Measurements from ENCODE around the gene C11orf16.
"Not testable (repeated sequence)": the region's sequence is repeated elsewhere in the genome, so short reads cannot be mapped to it uniquely, and the experiment has no call there.

C11orf16 gene, protein sequence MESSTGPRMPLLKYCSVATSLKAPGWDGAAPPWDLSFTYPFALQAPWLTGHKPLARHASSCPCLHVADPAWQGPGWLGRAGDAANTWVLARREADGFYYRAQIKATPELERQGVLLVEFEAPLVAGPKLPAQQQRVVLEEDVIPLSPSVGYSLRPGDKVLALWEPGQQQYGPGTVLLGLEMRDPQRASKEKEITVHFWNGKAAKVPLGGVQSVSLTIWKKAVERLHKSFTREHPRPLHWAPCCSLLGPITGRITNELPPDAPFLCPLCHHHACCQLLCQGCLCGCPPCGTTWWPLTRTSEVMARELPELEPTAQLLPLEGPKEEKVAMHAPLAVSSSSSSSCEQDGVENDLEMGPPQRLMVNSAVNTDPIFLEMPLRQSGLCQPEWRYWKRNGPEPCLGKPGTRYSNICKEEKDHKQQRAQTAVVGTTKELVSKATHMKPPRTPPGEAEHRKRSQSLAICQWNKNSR

GRCh38 chr11:8932564-8933180 lies at the start of gene C11orf16:
Gene C11orf16 (minus strand): TSS chr11:8932947. CDS start chr11:8932308, 639 bp downstream.
- DNase-seq: no peak

- DNase-seq: no peak
Observed at GRCh38 chr11:8980485-8980884, 47.7 kb upstream of the C11orf16 start.

GRCh38 chr11:8979365-8979764 lies 46.6 kb upstream of the C11orf16 start:
- DNase-seq: not testable (repeated sequence)

GRCh38 chr11:8973121-8973520 lies 40.4 kb upstream of the C11orf16 start:
- DNase-seq: no peak

DNA sequence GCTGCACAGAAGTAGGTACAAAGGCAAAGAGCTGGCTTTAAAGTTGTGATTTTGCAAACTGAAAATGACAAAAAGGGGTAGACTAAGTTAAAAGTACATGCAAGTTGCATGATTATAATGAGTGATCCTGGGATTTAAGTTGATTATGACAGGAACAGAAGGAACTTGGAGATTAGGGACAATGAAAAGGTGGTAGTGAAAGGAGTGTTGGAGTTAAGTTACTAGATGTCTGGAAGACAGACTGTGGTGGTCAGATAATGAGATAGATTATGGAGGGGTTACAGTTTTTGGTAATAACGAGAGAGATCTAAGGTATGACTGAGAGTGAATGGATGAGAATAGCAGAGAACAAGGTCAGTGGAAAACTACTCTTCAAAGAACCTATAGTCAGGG lies 39.2 kb upstream of the C11orf16 start:
- no peak for DNase-seq

DNA sequence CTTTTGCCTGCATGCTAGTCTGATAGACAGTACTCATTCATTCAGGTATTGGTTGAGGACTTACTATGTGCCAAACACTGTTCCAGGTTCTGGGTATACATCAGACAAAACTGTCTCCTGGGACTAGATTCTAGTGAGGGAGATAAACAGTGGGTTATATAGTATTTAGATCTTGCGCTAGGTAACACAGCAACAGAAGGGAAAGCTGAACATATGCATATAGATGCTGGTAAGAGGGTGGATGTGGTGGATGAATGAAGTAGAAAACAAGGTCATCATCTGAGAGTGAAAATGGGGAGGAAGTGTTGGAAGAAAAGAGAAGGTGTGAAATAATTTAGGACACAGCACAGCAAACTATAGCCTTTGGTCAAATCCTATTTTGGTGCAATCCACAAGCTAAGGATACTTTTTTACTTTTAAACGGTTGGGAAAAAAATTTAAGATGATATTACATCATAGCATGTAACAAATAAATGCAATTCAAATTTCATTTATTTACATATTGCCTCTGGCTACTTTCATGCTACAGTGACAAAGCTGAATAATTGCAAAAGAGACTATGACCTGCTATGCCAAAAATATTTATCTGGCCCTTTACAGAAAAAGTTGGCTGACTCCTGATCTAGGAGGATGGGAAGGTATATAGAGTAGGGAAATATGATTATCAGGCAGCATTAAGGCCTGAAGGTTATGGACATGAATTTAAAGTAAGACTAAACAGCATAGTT lies 38.6 kb upstream of the C11orf16 start:
- no peak for DNase-seq

GRCh38 chr11:8967184-8967583 lies 34.4 kb upstream of the C11orf16 start:
- no peak for DNase-seq

DNA sequence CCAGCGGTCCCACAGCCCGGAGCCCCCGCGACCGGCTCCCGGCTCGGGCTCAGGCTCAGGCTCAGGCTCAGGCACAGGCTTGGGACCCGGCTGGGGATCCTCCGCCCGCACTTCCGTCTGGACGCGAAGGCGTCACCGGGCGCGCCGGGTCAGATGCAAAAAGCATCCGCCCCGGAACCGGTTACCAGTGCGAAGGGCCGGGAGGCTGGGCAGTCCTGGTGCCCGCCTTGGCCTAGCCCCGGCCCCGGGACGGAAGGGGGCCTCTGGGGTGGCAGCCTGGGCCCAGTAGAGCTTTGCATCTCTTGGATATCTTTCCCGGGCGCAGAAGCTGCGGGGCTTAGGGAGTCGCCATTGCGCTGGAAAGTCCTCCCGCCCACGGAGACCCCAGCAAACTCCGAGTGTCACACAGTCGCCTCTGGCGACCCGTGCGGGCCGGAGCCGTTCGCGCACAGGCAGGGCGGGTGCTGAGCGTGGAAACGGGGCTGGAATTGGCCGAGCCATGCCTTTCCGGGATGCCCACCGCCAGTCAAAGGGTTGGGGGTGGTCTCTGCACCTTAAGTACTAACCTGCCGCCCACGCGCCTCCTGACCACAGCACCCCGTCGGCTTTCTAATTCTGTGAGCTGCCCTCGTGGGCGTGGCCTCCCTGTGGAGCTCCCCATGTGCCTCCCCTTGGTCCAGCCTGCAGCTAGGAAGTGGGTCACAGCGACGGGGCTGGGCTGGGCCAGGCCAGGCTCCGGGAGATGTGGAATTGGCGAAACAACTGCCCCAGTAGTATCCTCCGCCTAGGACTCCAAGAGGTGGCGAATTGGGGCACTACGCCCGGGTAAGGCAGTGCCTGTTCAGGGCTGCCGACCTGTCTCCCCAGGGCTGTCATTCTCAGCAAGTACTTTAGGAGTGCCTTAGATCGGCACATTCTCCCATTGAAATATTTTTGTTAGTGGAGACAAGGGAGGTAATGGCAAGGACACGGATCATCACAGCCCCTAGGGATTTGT lies 31.9 kb upstream of the C11orf16 start, which contains the start of gene TMEM9B:
TSS of gene TMEM9B (minus strand) at position 119 of the 997 bp plus-strand sequence. CDS start 129 bp downstream, outside the sequence.
- peak; percentile 50 for DNase-seq

DNA sequence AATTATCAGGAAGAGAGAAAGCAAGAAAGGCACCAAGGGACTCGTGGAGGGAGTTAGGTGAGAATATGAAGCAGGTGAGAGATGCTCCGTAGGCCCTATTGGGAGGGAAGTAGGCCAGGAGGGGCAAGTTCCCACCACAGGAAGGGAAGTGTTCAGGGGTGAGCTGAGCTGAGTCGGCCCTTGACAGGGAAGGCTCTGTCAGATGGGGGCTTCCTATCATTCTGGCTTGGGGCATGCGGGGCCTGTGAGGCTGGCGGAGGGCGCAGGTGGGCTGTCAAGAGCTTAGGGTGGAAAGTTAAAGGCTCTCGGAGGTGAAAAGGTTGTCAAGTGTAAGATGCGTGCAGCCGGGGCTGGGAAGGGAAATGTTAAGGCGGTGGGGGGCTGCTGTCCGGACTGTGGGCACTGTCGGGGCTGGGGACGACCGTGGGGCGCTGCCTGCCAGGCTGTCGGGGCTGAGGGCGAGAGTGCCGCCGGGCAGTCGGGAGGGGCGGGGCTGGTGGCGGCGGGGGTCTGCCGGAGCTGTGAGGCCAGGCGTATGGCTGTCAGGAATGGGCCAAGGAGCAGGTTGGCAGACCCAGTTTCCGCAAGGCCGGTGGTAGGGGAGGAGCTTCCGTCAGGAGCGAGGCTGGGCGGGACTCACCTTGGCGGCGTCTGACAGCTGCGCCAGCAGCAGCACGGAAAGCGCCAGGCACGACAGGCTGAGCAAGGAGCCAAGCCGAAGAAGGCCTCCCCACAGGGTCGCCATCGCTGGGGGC lies 31.0 kb upstream of the C11orf16 start:
- peak; percentile 27 for DNase-seq

DNA sequence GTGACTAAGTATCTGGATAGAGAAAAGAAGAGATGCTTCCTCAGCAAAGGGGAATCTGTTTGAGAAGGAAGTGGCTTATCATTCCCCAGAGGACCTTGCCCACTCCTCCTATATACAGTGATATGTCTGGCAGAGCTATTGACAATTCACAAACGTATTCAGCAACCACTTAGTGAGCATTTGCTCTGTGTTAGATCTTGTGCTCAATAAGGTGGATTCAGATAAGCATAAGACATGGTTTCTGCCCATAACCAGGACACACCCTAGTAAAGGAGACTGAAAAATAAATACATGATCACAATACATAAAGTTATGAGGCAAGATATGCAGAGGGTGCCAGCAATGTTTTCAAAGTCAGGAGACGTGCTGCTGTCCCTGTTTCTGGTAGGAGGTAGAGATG lies 30.1 kb upstream of the C11orf16 start:
- no peak for DNase-seq

DNA sequence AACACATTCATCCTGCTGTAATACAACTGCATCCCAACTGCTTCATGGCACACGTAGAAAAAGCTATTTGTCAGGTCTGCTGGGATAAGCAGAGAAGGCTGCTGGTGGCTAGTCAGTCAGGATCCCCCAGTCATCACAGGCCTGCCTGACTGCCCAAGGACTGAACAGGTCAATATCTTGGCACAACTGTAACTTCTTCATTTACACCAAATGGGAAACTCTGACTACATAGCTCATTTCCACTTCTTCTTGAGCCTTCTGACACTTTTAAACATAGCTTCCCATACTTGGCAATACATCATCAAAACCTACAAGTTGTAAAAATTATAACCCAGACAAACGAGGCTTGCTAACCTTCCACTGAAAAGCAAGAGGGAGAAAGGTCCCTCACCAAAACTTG lies 28.7 kb upstream of the C11orf16 start:
- no peak for DNase-seq

DNA sequence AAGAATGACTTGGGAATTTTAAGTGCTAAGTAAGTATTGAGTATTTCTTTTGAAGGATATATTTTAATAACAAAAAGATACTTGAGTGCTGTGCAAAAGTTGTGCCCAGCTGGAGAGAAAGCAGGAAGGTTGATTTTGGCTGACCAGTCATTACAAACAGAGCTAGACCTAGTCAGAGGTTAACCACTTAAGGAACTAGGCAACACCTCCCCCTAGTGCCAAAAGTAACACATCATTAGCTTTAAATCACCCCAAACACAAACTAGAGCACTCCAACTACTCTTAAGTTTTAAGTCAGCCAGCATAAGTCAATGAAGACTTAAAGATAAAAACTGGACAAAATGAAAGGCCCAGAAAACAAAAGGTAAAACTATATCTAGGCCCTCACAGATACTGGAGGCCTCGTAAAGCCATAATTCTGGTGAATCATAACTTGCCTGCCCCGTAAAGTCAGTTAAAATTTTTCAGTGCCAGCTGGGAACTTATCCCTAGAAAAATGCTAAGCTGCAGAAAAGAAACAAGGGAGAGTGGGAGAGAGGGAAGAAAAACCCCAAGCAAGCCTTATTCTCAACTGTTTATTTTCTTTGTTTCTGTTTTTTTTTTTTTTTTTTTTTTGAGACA lies 26.9 kb upstream of the C11orf16 start:
- no peak for DNase-seq

DNA sequence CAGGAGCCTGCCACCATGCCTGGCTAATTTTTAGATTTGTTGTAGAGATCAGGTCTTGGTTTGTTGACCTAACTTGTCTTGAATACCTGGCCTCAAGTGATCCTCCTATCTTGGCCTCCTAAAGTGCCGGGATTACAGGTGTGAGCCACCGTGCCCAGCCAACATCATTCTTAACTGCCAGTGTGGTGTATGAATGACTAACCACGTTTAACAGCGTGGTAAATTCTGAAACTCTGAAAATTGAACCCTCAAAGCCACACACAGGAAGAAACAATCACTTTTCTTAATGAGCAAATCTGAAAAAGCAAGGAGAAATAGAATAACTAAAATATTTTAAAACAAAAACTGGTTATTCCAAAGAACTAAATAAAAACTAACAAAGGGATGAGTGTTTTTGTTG lies 24.1 kb upstream of the C11orf16 start:
- no peak for DNase-seq

DNA sequence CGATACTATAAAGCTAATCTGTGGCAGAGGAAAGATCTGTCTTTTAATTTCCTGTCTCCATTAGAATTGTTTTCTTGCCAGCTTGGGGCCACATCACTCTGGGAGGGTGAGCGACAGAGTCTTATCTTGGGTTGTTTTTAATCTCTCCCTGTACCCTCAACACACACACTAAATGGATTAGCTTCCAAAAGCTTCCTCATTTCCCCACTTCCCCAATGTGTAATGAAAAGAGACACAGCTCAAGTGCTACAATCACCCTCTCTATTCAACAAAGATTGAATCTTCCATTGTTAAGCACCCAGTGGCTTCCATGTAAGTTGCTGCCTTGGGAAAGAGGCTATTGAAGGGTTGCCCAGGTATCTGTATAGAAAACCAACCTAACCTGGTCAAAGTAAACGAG lies 16.1 kb upstream of the C11orf16 start:
- no peak for DNase-seq

DNA sequence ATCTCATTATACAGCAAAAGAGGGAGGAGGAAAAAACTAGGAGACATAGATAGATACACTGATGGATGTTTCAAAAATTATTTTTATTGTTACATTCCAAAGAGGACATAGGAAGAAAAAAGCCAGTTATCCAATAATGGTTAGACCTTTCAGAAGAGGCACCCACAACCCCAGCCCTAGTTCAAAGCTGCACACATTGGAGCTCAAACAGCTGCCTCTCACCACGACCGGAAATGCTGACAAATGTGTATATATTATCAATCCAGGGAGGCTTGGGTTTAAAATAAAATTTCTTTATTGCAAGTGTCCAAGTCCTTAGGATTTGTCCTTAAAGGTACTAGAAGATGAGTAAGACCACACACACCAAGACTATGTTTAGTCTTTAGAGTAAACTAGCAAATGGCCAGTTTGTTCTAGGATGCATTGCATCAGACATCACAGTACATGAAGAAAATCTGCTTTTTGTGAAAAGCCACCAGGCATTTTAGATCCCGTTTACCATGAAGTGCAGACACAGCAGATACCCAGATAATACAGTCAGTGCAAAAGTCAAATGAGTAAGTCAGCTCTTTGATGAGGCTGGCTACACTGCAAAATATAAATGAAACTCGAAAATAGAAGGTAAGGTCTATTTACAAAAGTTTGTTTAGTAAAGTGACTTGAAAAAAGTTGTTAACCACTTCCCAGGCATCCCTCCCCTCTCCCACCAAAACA lies 14.6 kb upstream of the C11orf16 start:
- DNase-seq: no peak

DNA sequence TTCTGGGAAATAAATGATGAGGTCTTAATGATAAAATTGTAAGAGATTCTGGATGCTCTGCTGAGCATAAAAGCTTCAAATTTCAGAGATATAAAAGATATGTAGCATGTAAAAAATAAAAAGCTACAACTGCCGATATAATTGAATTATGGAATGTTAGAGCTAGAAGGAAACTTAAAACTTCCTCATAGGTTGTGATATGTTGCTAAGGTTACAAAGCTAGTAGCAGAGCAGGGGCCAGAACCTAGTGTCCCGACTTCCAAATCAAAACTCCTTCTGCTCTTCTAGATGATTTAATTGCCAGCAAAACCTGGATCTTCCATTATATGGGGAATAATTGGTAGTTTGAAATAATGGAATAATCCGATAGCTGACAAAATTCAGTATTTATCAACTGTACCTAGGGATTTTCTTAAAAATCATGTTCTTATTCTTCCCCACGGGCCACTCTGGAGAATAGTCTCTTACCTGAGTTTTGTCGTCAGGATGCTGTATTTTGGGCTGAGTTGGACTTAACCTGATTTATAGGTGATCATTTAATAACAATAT lies 9.8 kb upstream of the C11orf16 start, which contains the start of gene ASCL3:
TSS of gene ASCL3 (minus strand) at position 499 of the 549 bp plus-strand sequence. CDS start 4,855 bp downstream, outside the sequence.
- no peak for DNase-seq

GRCh38 chr11:8941341-8942103 lies 8.8 kb upstream of the C11orf16 start:
- DNase-seq: no peak

GRCh38 chr11:8937659-8938058 lies 4.9 kb upstream of the C11orf16 start:
- no peak for DNase-seq

DNA sequence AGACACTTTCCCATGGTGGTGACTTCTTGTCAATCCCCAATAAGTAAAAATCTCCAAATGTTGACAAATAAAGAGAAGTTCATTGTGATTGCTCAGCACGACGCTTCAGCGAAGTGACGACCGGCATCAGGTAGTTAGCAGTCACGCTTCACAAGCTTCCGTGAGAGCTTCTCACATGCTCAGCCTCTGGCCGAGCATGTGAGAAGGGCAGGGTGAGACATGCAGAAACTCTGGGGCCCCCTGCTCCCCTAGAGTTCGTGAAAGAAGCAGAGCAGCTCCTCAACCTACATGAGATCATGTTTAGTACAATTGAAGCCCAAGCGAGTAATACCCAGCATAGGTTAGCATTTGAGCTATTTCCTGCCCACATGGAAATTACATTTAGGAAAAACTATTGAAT lies 4.4 kb upstream of the C11orf16 start:
- DNase-seq: no peak
